ENCODE results near the gene NUAK2.

DNA sequence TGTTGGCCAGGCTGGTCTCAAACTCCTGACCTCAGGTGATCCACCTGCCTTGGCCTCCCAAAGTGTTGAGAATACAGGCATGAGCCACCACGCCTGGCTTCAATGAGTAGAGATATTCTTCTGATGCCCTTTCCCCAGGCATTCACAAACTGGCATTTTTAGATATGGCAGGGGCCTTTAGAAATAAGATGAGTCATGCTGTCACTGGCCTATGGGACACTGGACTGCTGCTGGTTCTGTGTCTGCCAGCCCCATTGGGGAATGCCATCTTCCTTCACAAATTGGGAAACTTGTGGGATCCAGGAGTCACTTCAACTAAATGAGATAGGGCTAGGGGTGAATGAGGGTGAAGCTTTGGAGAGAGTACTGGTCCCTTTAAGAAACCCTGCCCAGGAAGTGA, 19.1 kb upstream of the NUAK2 start:
- TF ChIP-seq, protein P1, sequence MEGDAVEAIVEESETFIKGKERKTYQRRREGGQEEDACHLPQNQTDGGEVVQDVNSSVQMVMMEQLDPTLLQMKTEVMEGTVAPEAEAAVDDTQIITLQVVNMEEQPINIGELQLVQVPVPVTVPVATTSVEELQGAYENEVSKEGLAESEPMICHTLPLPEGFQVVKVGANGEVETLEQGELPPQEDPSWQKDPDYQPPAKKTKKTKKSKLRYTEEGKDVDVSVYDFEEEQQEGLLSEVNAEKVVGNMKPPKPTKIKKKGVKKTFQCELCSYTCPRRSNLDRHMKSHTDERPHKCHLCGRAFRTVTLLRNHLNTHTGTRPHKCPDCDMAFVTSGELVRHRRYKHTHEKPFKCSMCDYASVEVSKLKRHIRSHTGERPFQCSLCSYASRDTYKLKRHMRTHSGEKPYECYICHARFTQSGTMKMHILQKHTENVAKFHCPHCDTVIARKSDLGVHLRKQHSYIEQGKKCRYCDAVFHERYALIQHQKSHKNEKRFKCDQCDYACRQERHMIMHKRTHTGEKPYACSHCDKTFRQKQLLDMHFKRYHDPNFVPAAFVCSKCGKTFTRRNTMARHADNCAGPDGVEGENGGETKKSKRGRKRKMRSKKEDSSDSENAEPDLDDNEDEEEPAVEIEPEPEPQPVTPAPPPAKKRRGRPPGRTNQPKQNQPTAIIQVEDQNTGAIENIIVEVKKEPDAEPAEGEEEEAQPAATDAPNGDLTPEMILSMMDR (conservative IDR thresholded peaks at IDR 0.05; ENCODE audit: low read length), result no peak
- no peak for TF ChIP-seq EZH2phosphoT487 (IDR thresholded peaks at IDR 0.05; ENCODE audit: borderline replicate concordance, low read depth, low read length)

All from OCI-LY7 (cell line).